Measurements from ENCODE around the gene MRPL3. TPM values are rescaled to one million over a fixed set of nuclear protein-coding genes. Genes with fewer than 3 reads are reported as not detected.

Gene MRPL3
- total and polyA plus RNA-seq, 2 donors (not counting 1 experiment from before 2014, with no cell fraction given) = 18.5 to 50.1 TPM

GRCh38 chr3:131427226-131427625 lies 75.5 kb downstream of the MRPL3 start:
- POLR2A ChIA-PET = no interaction called here
- no peak for ATAC-seq (ENCODE audit: low read depth)
- no peak overlapping the region for H3K4me3 ChIP-seq (ENCODE audit: control extremely low read depth in 1 of 5, extremely low read depth in 1 of 5, insufficient read depth in 1 of 5, low read depth in 2 of 5, low read length in 4 of 5)
- no peaks in the 10 kb centered on the region for H3K9me3 Mint-ChIP-seq (ENCODE audit: insufficient read depth)
- no peak overlapping the region for H3K27ac ChIP-seq (ENCODE audit: low read length in 2 of 2)
- H3K4me1 Mint-ChIP-seq = no peaks in the 10 kb centered on the region
- no peaks in the 10 kb centered on the region for H3K36me3 ChIP-seq (replicated peaks in 1 of 2; ENCODE audit: control extremely low read depth in 1 of 2, control insufficient read depth in 1 of 2, extremely low read depth in 1 of 2, insufficient read depth in 2 of 2, low read length in 1 of 2)
- H2AFZ ChIP-seq (ENCODE audit: insufficient read depth, low read depth, low read length, poor library complexity, severe bottlenecking) = no peak overlapping the region
- no peak for TF ChIP-seq EZH2 (IDR thresholded peaks at IDR 0.05; ENCODE audit: borderline replicate concordance, insufficient read depth, low read depth, low read length, poor library complexity, severe bottlenecking)
- TF ChIP-seq CTCF (IDR thresholded peaks at IDR 0.05) = no peak
- no peak overlapping the region for H3K4me2 ChIP-seq (replicated peaks; ENCODE audit: low read depth, low read length, poor library complexity, severe bottlenecking)
- H4K20me1 ChIP-seq (ENCODE audit: control insufficient read depth, insufficient read depth, low read length, poor library complexity, severe bottlenecking) = no peaks in the 10 kb centered on the region
- H3K27me3 ChIP-seq (replicated peaks in 1 of 4; ENCODE audit: control extremely low read depth in 1 of 4, control insufficient read depth in 3 of 4, insufficient read depth in 4 of 4, low read length in 3 of 4) = peaks cover 0 to 4% (median 0%) of the 10 kb centered on the region in 4 experiments
- no peak overlapping the region for H3K9ac ChIP-seq (ENCODE audit: low read length)
- no peaks in the 10 kb centered on the region for H3K9me3 ChIP-seq (ENCODE audit: control extremely low read depth in 1 of 3, control insufficient read depth in 2 of 3, insufficient read depth in 1 of 3, low read length in 2 of 3)
- WGBS (ENCODE audit: insufficient coverage) = 72% methylated on average over 2 of the region's 2 CpGs
- H3K4me3 Mint-ChIP-seq = no peak overlapping the region
- intact Hi-C loops (cut with micrococcal nuclease) = no loop called here
- H3K27me3 Mint-ChIP-seq = peaks cover 10% of the 10 kb centered on the region
- H3K27ac Mint-ChIP-seq = no peak overlapping the region
- no peaks in the 10 kb centered on the region for H3K79me2 ChIP-seq (ENCODE audit: control insufficient read depth, insufficient read depth, low read length)
- no peaks in the 10 kb centered on the region for H3K4me1 ChIP-seq (ENCODE audit: control insufficient read depth in 2 of 2, insufficient read depth in 2 of 2, low read length in 2 of 2)
- CTCF ChIA-PET = no interaction called here
- no peak for DNase-seq

- no peak for TF ChIP-seq CTCF (IDR thresholded peaks at IDR 0.05)
Observed at GRCh38 chr3:131421957-131422498, 80.7 kb downstream of the MRPL3 start.

More at GRCh38 chr3:131421957-131422498, 80.7 kb downstream of the MRPL3 start:
- Histone ChIP-seq H3K4me3 (ENCODE audit: control extremely low read depth in 1 of 5, extremely low read depth in 1 of 5, insufficient read depth in 1 of 5, low read depth in 2 of 5, low read length in 4 of 5) (no peak overlapping the region), H3K27ac (ENCODE audit: low read length in 2 of 2) (no peak overlapping the region), H3K4me1 (ENCODE audit: control insufficient read depth in 2 of 2, insufficient read depth in 2 of 2, low read length in 2 of 2) (no peaks in the 10 kb centered on the region), H3K79me2 (ENCODE audit: control insufficient read depth, insufficient read depth, low read length) (no peaks in the 10 kb centered on the region), H3K27me3 (replicated peaks in 1 of 4; ENCODE audit: control extremely low read depth in 1 of 4, control insufficient read depth in 3 of 4, insufficient read depth in 4 of 4, low read length in 3 of 4) (peaks cover 0 to 6% (median 0%) of the 10 kb centered on the region in 4 experiments), H3K9me3 (ENCODE audit: control extremely low read depth in 1 of 3, control insufficient read depth in 2 of 3, insufficient read depth in 1 of 3, low read length in 2 of 3) (no peaks in the 10 kb centered on the region), H4K20me1 (ENCODE audit: control insufficient read depth, insufficient read depth, low read length, poor library complexity, severe bottlenecking) (no peaks in the 10 kb centered on the region), H3K36me3 (replicated peaks in 1 of 2; ENCODE audit: control extremely low read depth in 1 of 2, control insufficient read depth in 1 of 2, extremely low read depth in 1 of 2, insufficient read depth in 2 of 2, low read length in 1 of 2) (no peaks in the 10 kb centered on the region), H2AFZ (ENCODE audit: insufficient read depth, low read depth, low read length, poor library complexity, severe bottlenecking) (no peak overlapping the region), H3K9ac (ENCODE audit: low read length) (no peak overlapping the region), H3K4me2 (replicated peaks; ENCODE audit: low read depth, low read length, poor library complexity, severe bottlenecking) (no peak overlapping the region)
- intact Hi-C loops (cut with micrococcal nuclease) = no loop called here
- peaks cover 13% of the 10 kb centered on the region for H3K27me3 Mint-ChIP-seq
- DNase-seq = no peak
- no peaks in the 10 kb centered on the region for H3K4me1 Mint-ChIP-seq
- no peak overlapping the region for H3K27ac Mint-ChIP-seq
- CTCF ChIA-PET = no interaction called here
- no peak overlapping the region for H3K4me3 Mint-ChIP-seq
- no peaks in the 10 kb centered on the region for H3K9me3 Mint-ChIP-seq (ENCODE audit: insufficient read depth)
- POLR2A ChIA-PET = no interaction called here
- no peak for ATAC-seq (ENCODE audit: low read depth)
